ENCODE measurements around the gene LRP11.
"Not testable (repeated sequence)": the region's sequence is repeated elsewhere in the genome, so short reads cannot be mapped to it uniquely, and the experiment has no call there.

The LRP11 gene

GRCh38 chr6:149848343-149848742, 15.8 kb downstream of the LRP11 start:
- DNase-seq (ENCODE audit: low read depth): not testable (repeated sequence)

- DNase-seq (ENCODE audit: low read depth): peak; percentile 77
Measured at GRCh38 chr6:149847939-149848267, 16.3 kb downstream of the LRP11 start.

GRCh38 chr6:149846321-149846720, 17.8 kb downstream of the LRP11 start:
- peak; percentile 93 for DNase-seq (ENCODE audit: low read depth)

GRCh38 chr6:149845549-149845948, 18.6 kb downstream of the LRP11 start:
- DNase-seq (ENCODE audit: low read depth): no peak

- DNase-seq (ENCODE audit: low read depth): no peak
Measured at GRCh38 chr6:149844480-149844879, 19.7 kb downstream of the LRP11 start.

GRCh38 chr6:149844036-149844435, 20.1 kb downstream of the LRP11 start:
- DNase-seq (ENCODE audit: low read depth): peak; percentile 65

- peak; percentile 53 for DNase-seq (ENCODE audit: low read depth)
Measured at GRCh38 chr6:149843051-149843633, 21.0 kb downstream of the LRP11 start.

- DNase-seq (ENCODE audit: low read depth): no peak
Measured at GRCh38 chr6:149842331-149842730, 21.8 kb downstream of the LRP11 start.

GRCh38 chr6:149840345-149841075, 23.6 kb downstream of the LRP11 start:
- peak; percentile 88 for DNase-seq (ENCODE audit: low read depth)

GRCh38 chr6:149834513-149835481, 29.4 kb downstream of the LRP11 start:
- DNase-seq (ENCODE audit: low read depth): peak; percentile 67

- DNase-seq (ENCODE audit: low read depth): no peak
Measured at GRCh38 chr6:149833651-149834050, 30.5 kb downstream of the LRP11 start.

- DNase-seq (ENCODE audit: low read depth): no peak
Measured at GRCh38 chr6:149831308-149831820, 32.8 kb downstream of the LRP11 start.

- DNase-seq (ENCODE audit: low read depth): peak; percentile 45
Measured at GRCh38 chr6:149830731-149831307, 33.3 kb downstream of the LRP11 start.

GRCh38 chr6:149825292-149825691, 38.9 kb downstream of the LRP11 start:
- DNase-seq (ENCODE audit: low read depth): no peak

- DNase-seq (ENCODE audit: low read depth): no peak
Measured at GRCh38 chr6:149823013-149823412, 41.1 kb downstream of the LRP11 start.

GRCh38 chr6:149821492-149821891, 42.7 kb downstream of the LRP11 start:
- DNase-seq (ENCODE audit: low read depth): no peak

GRCh38 chr6:149820506-149820905, 43.7 kb downstream of the LRP11 start:
- no peak for DNase-seq (ENCODE audit: low read depth)

GRCh38 chr6:149815788-149816187, 48.4 kb downstream of the LRP11 start:
- no peak for DNase-seq (ENCODE audit: low read depth)

- DNase-seq (ENCODE audit: low read depth): no peak
Measured at GRCh38 chr6:149813351-149813750, 50.8 kb downstream of the LRP11 start.

- DNase-seq (ENCODE audit: low read depth): no peak
Measured at GRCh38 chr6:149809798-149810197, 54.4 kb downstream of the LRP11 start.

GRCh38 chr6:149806127-149806526, 58.0 kb downstream of the LRP11 start:
- DNase-seq (ENCODE audit: low read depth): no peak

- DNase-seq (ENCODE audit: low read depth): no peak
Measured at GRCh38 chr6:149783551-149783950, 80.6 kb downstream of the LRP11 start.

All from iris pigment epithelial cell (primary cell).